Panc1 (cell line): Measurements from ENCODE around the gene BTBD2. TPM values are rescaled to one million over a fixed set of nuclear protein-coding genes. Genes with fewer than 3 reads are reported as not detected.

Source experiments
- ATAC-seq: fragments of 200-7000 bp; cut with Tn5 transposase; 2 replicates; pipeline ENCODE4 v1.9.1; 2020; ENCODE audit warnings: mild to moderate bottlenecking, moderate library complexity
- BruUV-seq: library from RNA; stranded (reverse); fragments of 400-500 nt; replicated peaks from 2 replicates; lab custom pipeline; 2021; lab: Mats Ljungman, UMichigan
- CTCF ChIA-PET: fragments of 300-600 bp; sonication (Branson Sonifier 250); formaldehyde crosslinking; loops from one replicate; lab custom pipeline; 2022; ENCODE audit warnings: antibody characterized with exemption; lab: Charles Lee
- POLR2A ChIA-PET: fragments of 300-600 bp; sonication (Branson Sonifier 250); formaldehyde crosslinking; loops from one replicate; lab custom pipeline; 2022; ENCODE audit warnings: antibody characterized with exemption; lab: Charles Lee
- DNase-seq: peaks from one replicate; pipeline ENCODE4 v3.0.0-alpha.2; 2010; ENCODE audit warnings: low read depth, low spot score
- H3K27ac ChIP-seq: 2 replicates; pipeline ENCODE4 v1.5.1; 2011; ENCODE audit warnings: mild to moderate bottlenecking, low read length, inconsistent platforms
- H3K27me3 ChIP-seq: fragments of 200-500 bp; sonication (Bioruptor generic); 2 replicates; pipeline ENCODE4 v1.6.0; 2014; ENCODE audit warnings: low read length, inconsistent platforms; ENCODE audit not compliant: control insufficient read depth, insufficient read depth
- H3K36me3 ChIP-seq: fragments of 200-500 bp; sonication (Bioruptor generic); 2 replicates; pipeline ENCODE4 v1.5.1; 2014; ENCODE audit warnings: inconsistent platforms, mild to moderate bottlenecking, low read length, moderate library complexity; ENCODE audit not compliant: control insufficient read depth, insufficient read depth
- H3K4me1 ChIP-seq: 2 replicates; pipeline ENCODE4 v1.5.1; 2011; ENCODE audit warnings: inconsistent platforms, mild to moderate bottlenecking, low read length, moderate library complexity; ENCODE audit not compliant: control insufficient read depth, insufficient read depth
- H3K4me3 ChIP-seq, 2 experiments: 2 replicates each; pipeline ENCODE4 v1.5.1; 2011 to 2012; ENCODE audit warnings: low read depth in 2 of 2, low read length in 2 of 2, mild to moderate bottlenecking in 2 of 2, inconsistent platforms in 1 of 2, moderate library complexity in 1 of 2
- H3K9me3 ChIP-seq: fragments of 200-500 bp; sonication (Bioruptor generic); 2 replicates; pipeline ENCODE4 v1.5.1; 2014; ENCODE audit warnings: low read depth, mild to moderate bottlenecking, inconsistent platforms, low read length, moderate library complexity; ENCODE audit not compliant: control insufficient read depth, insufficient read depth
- POLR2AphosphoS5 ChIP-seq: IDR thresholded peaks from 2 replicates; pipeline ENCODE4 v1.6.1; 2012; ENCODE audit warnings: mild to moderate bottlenecking, low read depth, low read length, moderate library complexity
- REST ChIP-seq, 2 experiments: IDR thresholded peaks; 2 replicates each; pipeline ENCODE4 v1.6.1; 2011 to 2012; ENCODE audit warnings: low read depth in 2 of 2, control low read depth in 1 of 2, low read length in 1 of 2, mild to moderate bottlenecking in 1 of 2, moderate library complexity in 1 of 2; ENCODE audit not compliant: insufficient read depth in 1 of 2
- SIN3A ChIP-seq: IDR thresholded peaks from 2 replicates; pipeline ENCODE4 v1.6.1; 2012; ENCODE audit warnings: low read depth, mild to moderate bottlenecking, low read length, moderate library complexity, borderline replicate concordance; ENCODE audit not compliant: insufficient read depth
- TCF7L2 ChIP-seq: IDR thresholded peaks from 2 replicates; pipeline ENCODE4 v1.6.1; 2011; ENCODE audit warnings: mild to moderate bottlenecking, low read depth, low read length, inconsistent platforms
- in situ Hi-C: cut with HindIII; loops from 2 replicates; pipeline ENCODE4 v1.10.0; 2016; ENCODE audit warnings: low sequenced_read_pairs, low pct_unique_long_range_greater_than_20kb
- intact Hi-C: fragments of 100-400 bp; cut with micrococcal nuclease; formaldehyde crosslinking; loops from one replicate; pipeline ENCODE4 v1.10.0; 2022; ENCODE audit not compliant: unreplicated experiment
- total RNA-seq: library from RNA; stranded (reverse); gene quantifications from one replicate; pipeline ENCODE4 v1.2.1, GENCODE V29; 2021; ENCODE audit not compliant: unreplicated experiment
- TF ChIP-seq, protein P1 (sequence below): fragments of 450-650 bp; IDR thresholded peaks from 2 replicates; pipeline ENCODE4 v1.5.1; 2017; ENCODE audit warnings: mild to moderate bottlenecking

BTBD2 gene
- total RNA-seq, 1 experiment from 2014 or later, result 59.6 TPM

DNA sequence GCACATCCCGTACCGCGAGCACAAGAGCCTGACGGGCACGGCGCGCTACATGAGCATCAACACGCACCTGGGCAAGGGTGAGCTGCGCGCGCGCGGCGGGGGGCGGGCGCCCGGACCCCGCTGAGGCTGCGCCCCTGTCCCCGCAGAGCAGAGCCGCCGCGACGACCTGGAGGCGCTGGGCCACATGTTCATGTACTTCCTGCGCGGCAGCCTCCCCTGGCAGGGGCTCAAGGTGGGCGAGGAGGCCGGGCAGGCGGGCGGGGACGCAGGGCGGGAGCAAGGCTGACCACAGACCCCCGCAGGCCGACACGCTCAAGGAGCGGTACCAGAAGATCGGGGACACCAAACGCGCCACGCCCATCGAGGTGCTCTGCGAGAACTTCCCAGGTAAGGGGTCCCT, 36.5 kb downstream of the BTBD2 start:
- ChIA-PET POLR2A (interaction anchor here (0.6 kb wide), 1 partner anchor 12 kb away, joined by 5 read pairs; no protein-coding TSS in a partner anchor), CTCF (no interaction called here)
- no peak for ATAC-seq
- Histone ChIP-seq H3K36me3 (no peaks in the 10 kb centered on the region), H3K27ac (no peak overlapping the region), H3K27me3 (no peaks in the 10 kb centered on the region), H3K4me3 (no peak overlapping the region), H3K4me1 (no peaks in the 10 kb centered on the region), H3K9me3 (no peaks in the 10 kb centered on the region)
- in situ Hi-C loops (no loop called here), intact Hi-C loops (no loop called here)
- no TSS peak for BruUV-seq
- TF ChIP-seq TCF7L2 (no peak), SIN3A (no peak), REST (IDR thresholded peaks at IDR 0.05; ENCODE audit: insufficient read depth in 1 of 2, low read depth in 2 of 2, low read length in 1 of 2) (no peak), POLR2AphosphoS5 (no peak)
- TF ChIP-seq, protein P1, sequence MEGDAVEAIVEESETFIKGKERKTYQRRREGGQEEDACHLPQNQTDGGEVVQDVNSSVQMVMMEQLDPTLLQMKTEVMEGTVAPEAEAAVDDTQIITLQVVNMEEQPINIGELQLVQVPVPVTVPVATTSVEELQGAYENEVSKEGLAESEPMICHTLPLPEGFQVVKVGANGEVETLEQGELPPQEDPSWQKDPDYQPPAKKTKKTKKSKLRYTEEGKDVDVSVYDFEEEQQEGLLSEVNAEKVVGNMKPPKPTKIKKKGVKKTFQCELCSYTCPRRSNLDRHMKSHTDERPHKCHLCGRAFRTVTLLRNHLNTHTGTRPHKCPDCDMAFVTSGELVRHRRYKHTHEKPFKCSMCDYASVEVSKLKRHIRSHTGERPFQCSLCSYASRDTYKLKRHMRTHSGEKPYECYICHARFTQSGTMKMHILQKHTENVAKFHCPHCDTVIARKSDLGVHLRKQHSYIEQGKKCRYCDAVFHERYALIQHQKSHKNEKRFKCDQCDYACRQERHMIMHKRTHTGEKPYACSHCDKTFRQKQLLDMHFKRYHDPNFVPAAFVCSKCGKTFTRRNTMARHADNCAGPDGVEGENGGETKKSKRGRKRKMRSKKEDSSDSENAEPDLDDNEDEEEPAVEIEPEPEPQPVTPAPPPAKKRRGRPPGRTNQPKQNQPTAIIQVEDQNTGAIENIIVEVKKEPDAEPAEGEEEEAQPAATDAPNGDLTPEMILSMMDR, result no peak
- no peak for DNase-seq

DNA sequence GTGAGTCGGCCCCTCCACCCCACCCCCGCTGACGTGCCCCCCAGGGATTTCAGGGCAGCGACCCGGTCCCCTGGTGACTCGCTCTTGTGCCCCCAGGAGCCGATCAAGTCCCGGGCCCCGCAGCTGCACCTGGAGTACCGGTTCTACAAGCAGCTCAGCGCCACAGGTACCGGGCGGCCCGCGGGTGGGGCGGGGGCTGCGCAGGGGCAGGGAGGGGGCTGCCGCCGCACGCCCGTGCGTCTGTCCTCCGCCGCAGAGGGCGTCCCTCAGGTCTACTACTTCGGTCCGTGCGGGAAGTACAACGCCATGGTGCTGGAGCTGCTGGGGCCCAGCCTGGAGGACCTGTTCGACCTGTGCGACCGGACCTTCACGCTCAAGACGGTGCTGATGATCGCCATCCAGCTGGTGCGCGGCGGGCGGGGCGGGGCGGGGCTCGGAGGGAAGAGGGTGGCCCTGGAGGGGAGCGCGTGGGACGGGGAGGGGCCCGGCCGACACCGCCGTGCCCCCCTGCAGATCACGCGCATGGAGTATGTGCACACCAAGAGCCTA, 37.1 kb downstream of the BTBD2 start:
- ChIA-PET CTCF (no interaction called here), POLR2A (interaction anchor here (0.6 kb wide), 1 partner anchor 50 kb away, joined by 8 read pairs; no protein-coding TSS in a partner anchor)
- H3K9me3 ChIP-seq, result no peaks in the 10 kb centered on the region
- no peaks in the 10 kb centered on the region for H3K4me1 ChIP-seq
- no peak for DNase-seq
- no peak overlapping the region for H3K27ac ChIP-seq
- H3K4me3 ChIP-seq, result no peak overlapping the region
- no TSS peak for BruUV-seq
- no peak for ATAC-seq
- TF ChIP-seq POLR2AphosphoS5 (no peak), REST (IDR thresholded peaks at IDR 0.05; ENCODE audit: insufficient read depth in 1 of 2, low read depth in 2 of 2, low read length in 1 of 2) (no peak), SIN3A (no peak), TCF7L2 (no peak)
- TF ChIP-seq, protein P1, result no peak
- intact Hi-C loops, result no loop called here
- in situ Hi-C loops, result no loop called here
- no peaks in the 10 kb centered on the region for H3K36me3 ChIP-seq
- no peaks in the 10 kb centered on the region for H3K27me3 ChIP-seq
